ENCODE measurements around the gene FANCC. TPM values are rescaled to one million over a fixed set of nuclear protein-coding genes. Genes with fewer than 3 reads are reported as not detected.
"Not testable (repeated sequence)": the region's sequence is repeated elsewhere in the genome, so short reads cannot be mapped to it uniquely, and the experiment has no call there.

FANCC gene
- total RNA-seq, 2 experiments from 2014 or later: 10.2 to 10.5 TPM

- H3K9me3 Mint-ChIP-seq: no peaks in the 10 kb centered on the region
- POLR2A ChIA-PET: no interaction called here
- DNase-seq: no peak
- CTCF ChIA-PET: no interaction called here
- H3K27me3 Mint-ChIP-seq: no peaks in the 10 kb centered on the region
- no peak overlapping the region for H3K4me3 Mint-ChIP-seq
- no peaks in the 10 kb centered on the region for H3K4me1 Mint-ChIP-seq (ENCODE audit: low read depth)
- H3K36me3 Mint-ChIP-seq: no peaks in the 10 kb centered on the region
- intact Hi-C loops (cut with micrococcal nuclease): no loop called here
- H3K27ac Mint-ChIP-seq: no peak overlapping the region
These were observed 104.4 kb downstream of the FANCC start for GRCh38 chr9:95213117-95213516.

- Mint-ChIP-seq H3K27me3 (no peaks in the 10 kb centered on the region), H3K27ac (no peak overlapping the region), H3K4me1 (ENCODE audit: low read depth) (no peaks in the 10 kb centered on the region), H3K9me3 (no peaks in the 10 kb centered on the region), H3K36me3 (no peaks in the 10 kb centered on the region), H3K4me3 (no peak overlapping the region)
- ChIA-PET CTCF (no interaction called here), POLR2A (no interaction called here)
- no peak for DNase-seq
- intact Hi-C loops (cut with micrococcal nuclease): no loop called here
These were observed 106.5 kb downstream of the FANCC start for GRCh38 chr9:95211028-95211427.

- no peak overlapping the region for H3K4me3 Mint-ChIP-seq
- no peaks in the 10 kb centered on the region for H3K36me3 Mint-ChIP-seq
- H3K4me1 Mint-ChIP-seq (ENCODE audit: low read depth): no peaks in the 10 kb centered on the region
- no peak overlapping the region for H3K27ac Mint-ChIP-seq
- intact Hi-C loops (cut with micrococcal nuclease): no loop called here
- no peak for DNase-seq
- no peaks in the 10 kb centered on the region for H3K27me3 Mint-ChIP-seq
- POLR2A ChIA-PET: no interaction called here
- CTCF ChIA-PET: no interaction called here
- no peaks in the 10 kb centered on the region for H3K9me3 Mint-ChIP-seq
These were observed 110.1 kb downstream of the FANCC start for GRCh38 chr9:95207403-95207802.

- intact Hi-C loops (cut with micrococcal nuclease): no loop called here
- ChIA-PET POLR2A (no interaction called here), CTCF (no interaction called here)
- Mint-ChIP-seq H3K36me3 (no peaks in the 10 kb centered on the region), H3K27me3 (no peaks in the 10 kb centered on the region), H3K27ac (no peak overlapping the region), H3K9me3 (no peaks in the 10 kb centered on the region), H3K4me3 (no peak overlapping the region), H3K4me1 (ENCODE audit: low read depth) (no peaks in the 10 kb centered on the region)
- DNase-seq: no peak
These were observed 111.4 kb downstream of the FANCC start for GRCh38 chr9:95206143-95206542.

- CTCF ChIA-PET: interaction anchor here (1.2 kb wide), 1 partner anchor 37 kb away, joined by 4 read pairs; no protein-coding TSS in a partner anchor
- H3K27me3 Mint-ChIP-seq: no peaks in the 10 kb centered on the region
- POLR2A ChIA-PET: no interaction called here
- H3K27ac Mint-ChIP-seq: no peak overlapping the region
- intact Hi-C loops (cut with micrococcal nuclease): no loop called here
- no peaks in the 10 kb centered on the region for H3K4me1 Mint-ChIP-seq (ENCODE audit: low read depth)
- no peaks in the 10 kb centered on the region for H3K9me3 Mint-ChIP-seq
- no peak overlapping the region for H3K4me3 Mint-ChIP-seq
- no peak for DNase-seq
- H3K36me3 Mint-ChIP-seq: no peaks in the 10 kb centered on the region
These were observed 112.8 kb downstream of the FANCC start for GRCh38 chr9:95204710-95205109.

GRCh38 chr9:95204310-95204709, 113.2 kb downstream of the FANCC start:
- DNase-seq: no peak
- H3K27me3 Mint-ChIP-seq: no peaks in the 10 kb centered on the region
- no peak overlapping the region for H3K27ac Mint-ChIP-seq
- ChIA-PET CTCF (interaction anchor here (1.2 kb wide), 1 partner anchor 36 kb away, joined by 4 read pairs; no protein-coding TSS in a partner anchor), POLR2A (no interaction called here)
- no peak overlapping the region for H3K4me3 Mint-ChIP-seq
- H3K4me1 Mint-ChIP-seq (ENCODE audit: low read depth): no peaks in the 10 kb centered on the region
- intact Hi-C loops (cut with micrococcal nuclease): no loop called here
- H3K36me3 Mint-ChIP-seq: no peaks in the 10 kb centered on the region
- H3K9me3 Mint-ChIP-seq: no peaks in the 10 kb centered on the region

- DNase-seq; H3K9me3 Mint-ChIP-seq; H3K27me3 Mint-ChIP-seq; CTCF ChIA-PET; POLR2A ChIA-PET; intact Hi-C loops (cut with micrococcal nuclease); H3K27ac Mint-ChIP-seq; H3K36me3 Mint-ChIP-seq; H3K4me3 Mint-ChIP-seq; H3K4me1 Mint-ChIP-seq (ENCODE audit: low read depth): not testable (repeated sequence)
These were observed 114.5 kb downstream of the FANCC start for GRCh38 chr9:95203019-95203418.

- no peak overlapping the region for H3K27ac Mint-ChIP-seq
- H3K27me3 Mint-ChIP-seq: no peaks in the 10 kb centered on the region
- no peaks in the 10 kb centered on the region for H3K9me3 Mint-ChIP-seq
These were observed 115.3 kb downstream of the FANCC start for GRCh38 chr9:95202076-95202681.

GRCh38 chr9:95201206-95201605, 116.3 kb downstream of the FANCC start:
- no peak overlapping the region for H3K27ac Mint-ChIP-seq
- intact Hi-C loops (cut with micrococcal nuclease): no loop called here
- no peaks in the 10 kb centered on the region for H3K9me3 Mint-ChIP-seq
- no peaks in the 10 kb centered on the region for H3K4me1 Mint-ChIP-seq (ENCODE audit: low read depth)
- POLR2A ChIA-PET: no interaction called here
- no peak overlapping the region for H3K4me3 Mint-ChIP-seq
- H3K27me3 Mint-ChIP-seq: no peaks in the 10 kb centered on the region
- H3K36me3 Mint-ChIP-seq: no peaks in the 10 kb centered on the region
- CTCF ChIA-PET: interaction anchor here (0.6 kb wide), 1 partner anchor 376 kb away, joined by 4 read pairs; no protein-coding TSS in a partner anchor
- no peak for DNase-seq

More at GRCh38 chr9:95202076-95202681, 115.3 kb downstream of the FANCC start:
- DNase-seq: no peak
- intact Hi-C loops (cut with micrococcal nuclease): no loop called here
- CTCF ChIA-PET: interaction anchor here (0.6 to 0.7 kb wide), 2 partner anchors 19 to 377 kb away, joined by 3 to 4 read pairs; no protein-coding TSS in a partner anchor
- Mint-ChIP-seq H3K4me3 (no peak overlapping the region), H3K4me1 (ENCODE audit: low read depth) (no peaks in the 10 kb centered on the region), H3K36me3 (no peaks in the 10 kb centered on the region)
- POLR2A ChIA-PET: no interaction called here

GRCh38 chr9:95197692-95198271, 119.7 kb downstream of the FANCC start:
- intact Hi-C loops (cut with micrococcal nuclease): no loop called here
- DNase-seq: no peak
- Mint-ChIP-seq H3K27ac (no peak overlapping the region), H3K36me3 (no peaks in the 10 kb centered on the region), H3K9me3 (no peaks in the 10 kb centered on the region), H3K4me1 (ENCODE audit: low read depth) (no peaks in the 10 kb centered on the region), H3K4me3 (no peak overlapping the region), H3K27me3 (no peaks in the 10 kb centered on the region)
- ChIA-PET POLR2A (no interaction called here), CTCF (no interaction called here)

GRCh38 chr9:95193480-95193879, 124.0 kb downstream of the FANCC start:
- H3K4me3 Mint-ChIP-seq: no peak overlapping the region
- intact Hi-C loops (cut with micrococcal nuclease): no loop called here
- H3K4me1 Mint-ChIP-seq (ENCODE audit: low read depth): peaks cover 17% of the 10 kb centered on the region
- H3K9me3 Mint-ChIP-seq: no peaks in the 10 kb centered on the region
- no peaks in the 10 kb centered on the region for H3K27me3 Mint-ChIP-seq
- no peak overlapping the region for H3K27ac Mint-ChIP-seq
- ChIA-PET POLR2A (no interaction called here), CTCF (interaction anchor here (1.7 kb wide), 1 partner anchor 13 kb away, joined by 5 read pairs; no protein-coding TSS in a partner anchor)
- H3K36me3 Mint-ChIP-seq: no peaks in the 10 kb centered on the region
- DNase-seq: no peak

GRCh38 chr9:95193067-95193466, 124.4 kb downstream of the FANCC start:
- Mint-ChIP-seq H3K4me1 (ENCODE audit: low read depth) (peaks cover 21% of the 10 kb centered on the region), H3K27ac (no peak overlapping the region), H3K36me3 (no peaks in the 10 kb centered on the region), H3K4me3 (no peak overlapping the region), H3K9me3 (no peaks in the 10 kb centered on the region), H3K27me3 (no peaks in the 10 kb centered on the region)
- ChIA-PET CTCF (interaction anchor here (1.7 kb wide), 1 partner anchor 13 kb away, joined by 5 read pairs; no protein-coding TSS in a partner anchor), POLR2A (no interaction called here)
- no peak for DNase-seq
- intact Hi-C loops (cut with micrococcal nuclease): no loop called here

- H3K27ac Mint-ChIP-seq: no peak overlapping the region
- H3K4me3 Mint-ChIP-seq: no peak overlapping the region
- no peaks in the 10 kb centered on the region for H3K36me3 Mint-ChIP-seq
- intact Hi-C loops (cut with micrococcal nuclease): no loop called here
- H3K4me1 Mint-ChIP-seq (ENCODE audit: low read depth): peaks cover 21% of the 10 kb centered on the region
- H3K27me3 Mint-ChIP-seq: no peaks in the 10 kb centered on the region
- no peak for DNase-seq
- ChIA-PET CTCF (interaction anchor here (0.8 to 1.7 kb wide), 3 partner anchors 12 to 62 kb away, joined by 3 to 5 read pairs (median 4); no protein-coding TSS in a partner anchor), POLR2A (no interaction called here)
- H3K9me3 Mint-ChIP-seq: no peaks in the 10 kb centered on the region
These were observed 124.9 kb downstream of the FANCC start for GRCh38 chr9:95192631-95193030.

Measured in activated CD4-positive, alpha-beta memory T cell treated with anti-CD3 and anti-CD28 coated beads for 36 hours (primary cell).